ENCODE measurements around the gene MGAT4B. TPM values are rescaled to one million over a fixed set of nuclear protein-coding genes. Genes with fewer than 3 reads are reported as not detected.

The MGAT4B gene
- total RNA-seq, 4 donors from 2014 or later, result 366 to 1,291 (median 1,007) TPM

GRCh38 chr5:179814090-179814489 lies 7.4 kb upstream of the MGAT4B start:
- no peak for DNase-seq
- H3K4me1 ChIP-seq, result peaks cover 5 to 25% (median 12%) of the 10 kb centered on the region in 4 donors
- H3K27ac ChIP-seq, result no peak overlapping the region
- H3K9me3 ChIP-seq, result no peaks in the 10 kb centered on the region
- no peak overlapping the region for H3K4me3 ChIP-seq
- TF ChIP-seq POLR2A (IDR thresholded peaks at IDR 0.05) (no peak), CTCF (IDR thresholded peaks at IDR 0.05) (no peak)
- H3K27me3 ChIP-seq, result no peaks in the 10 kb centered on the region
- no peaks in the 10 kb centered on the region for H3K36me3 ChIP-seq

GRCh38 chr5:179812997-179813607 lies 6.4 kb upstream of the MGAT4B start:
- H3K9me3 ChIP-seq, result no peaks in the 10 kb centered on the region
- H3K27ac ChIP-seq, result no peak overlapping the region
- TF ChIP-seq CTCF (IDR thresholded peaks at IDR 0.05), result no peak
- no peak for TF ChIP-seq POLR2A (IDR thresholded peaks at IDR 0.05)
- H3K4me1 ChIP-seq, result peaks cover under 1 to 19% (median 6%) of the 10 kb centered on the region in 4 donors
- DNase-seq, result no peak
- H3K36me3 ChIP-seq, result no peaks in the 10 kb centered on the region
- H3K27me3 ChIP-seq, result no peaks in the 10 kb centered on the region
- H3K4me3 ChIP-seq, result no peak overlapping the region

- no peaks in the 10 kb centered on the region for H3K27me3 ChIP-seq
- no peak for TF ChIP-seq CTCF (IDR thresholded peaks at IDR 0.05)
- no peak for TF ChIP-seq POLR2A (IDR thresholded peaks at IDR 0.05)
- no peak overlapping the region for H3K4me3 ChIP-seq
- H3K36me3 ChIP-seq, result no peaks in the 10 kb centered on the region
- H3K9me3 ChIP-seq, result no peaks in the 10 kb centered on the region
- DNase-seq, result no peak
- no peak overlapping the region for H3K27ac ChIP-seq
- peaks cover 0 to 19% (median 7%) of the 10 kb centered on the region in 4 donors for H3K4me1 ChIP-seq
These were observed 5.6 kb upstream of the MGAT4B start for GRCh38 chr5:179812135-179812825.

GRCh38 chr5:179805529-179806249 lies 977 bp downstream of the MGAT4B start:
- peak overlapping the region; percentile 95 to 100 (median 96) for H3K27ac ChIP-seq
- peaks cover 0 to 21% (median 0%) of the 10 kb centered on the region in 3 donors for H3K36me3 ChIP-seq
- peak in 1 of 2 donors; percentile 9 for TF ChIP-seq POLR2A (IDR thresholded peaks at IDR 0.05)
- TF ChIP-seq CTCF (IDR thresholded peaks at IDR 0.05), result no peak
- peak in 1 of 3 donors; percentile 77 for DNase-seq
- no peaks in the 10 kb centered on the region for H3K27me3 ChIP-seq
- H3K9me3 ChIP-seq, result no peaks in the 10 kb centered on the region
- peak overlapping the region; percentile 85 to 98 (median 94) for H3K4me3 ChIP-seq
- peaks cover 13 to 54% (median 30%) of the 10 kb centered on the region in 4 donors for H3K4me1 ChIP-seq

- peaks cover 13 to 54% (median 30%) of the 10 kb centered on the region in 4 donors for H3K4me1 ChIP-seq
- TF ChIP-seq CTCF (IDR thresholded peaks at IDR 0.05) (peak in 1 of 6 experiments; percentile 3), POLR2A (IDR thresholded peaks at IDR 0.05) (peak; percentile 97 to 98)
- H3K36me3 ChIP-seq, result peaks cover 0 to 26% (median 0%) of the 10 kb centered on the region in 3 donors
- no peaks in the 10 kb centered on the region for H3K27me3 ChIP-seq
- no peaks in the 10 kb centered on the region for H3K9me3 ChIP-seq
- DNase-seq, result peak in 2 of 3 donors; percentile 86 to 88
- H3K27ac ChIP-seq, result peak overlapping the region; percentile 95 to 100 (median 96)
- H3K4me3 ChIP-seq, result peak overlapping the region; percentile 85 to 98 (median 94)
These were observed 1.6 kb downstream of the MGAT4B start for GRCh38 chr5:179805070-179805528.

Measured in Peyer's patch (tissue), 4 donors.